Panc1 (cell line): ENCODE measurements around the gene KPNB1.

Experiments used
- POLR2AphosphoS5 ChIP-seq: IDR thresholded peaks from 2 replicates; pipeline ENCODE4 v1.6.1; 2012; ENCODE audit warnings: mild to moderate bottlenecking, low read depth, low read length, moderate library complexity
- SIN3A ChIP-seq: IDR thresholded peaks from 2 replicates; pipeline ENCODE4 v1.6.1; 2012; ENCODE audit warnings: low read depth, mild to moderate bottlenecking, low read length, moderate library complexity, borderline replicate concordance; ENCODE audit not compliant: insufficient read depth
- TF ChIP-seq, protein P1 (sequence below): fragments of 450-650 bp; IDR thresholded peaks from 2 replicates; pipeline ENCODE4 v1.5.1; 2017; ENCODE audit warnings: mild to moderate bottlenecking

DNA sequence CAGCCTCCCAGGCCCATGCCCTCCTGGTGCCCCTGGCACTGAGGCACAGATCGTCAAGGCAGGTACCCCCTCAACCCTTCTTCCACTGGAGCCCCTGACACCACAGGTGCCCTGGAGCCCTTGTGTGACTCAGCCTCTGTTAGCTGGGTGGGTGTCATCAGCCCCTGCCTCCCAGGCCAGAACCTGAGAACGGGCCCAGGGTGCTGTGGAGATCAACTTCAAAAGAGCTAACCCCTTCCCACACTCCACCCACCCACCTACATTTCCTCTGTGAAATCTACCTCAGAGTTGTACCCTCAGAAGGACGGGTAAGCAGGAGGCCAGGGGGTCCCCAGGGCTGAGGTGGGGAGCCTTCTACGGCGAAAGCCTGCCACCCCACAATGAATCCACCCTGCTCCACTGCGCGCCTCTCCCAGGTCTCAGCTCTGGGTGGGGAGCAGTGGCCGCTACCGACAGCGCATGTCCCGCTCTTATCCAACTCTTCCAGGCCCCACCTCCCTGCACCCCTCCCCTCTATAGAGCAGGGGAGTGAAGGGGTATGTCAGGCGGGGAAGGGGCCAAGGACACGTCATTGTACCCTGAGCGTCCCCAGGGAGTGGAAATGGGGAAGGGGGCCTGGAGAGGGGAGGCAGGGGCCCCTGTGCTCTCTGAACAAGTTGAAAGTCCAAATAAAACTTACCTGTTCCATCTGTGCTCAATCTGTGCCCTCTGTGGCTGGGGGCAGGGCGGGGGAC is 61.8 kb downstream of the KPNB1 start:
- no peak for TF ChIP-seq POLR2AphosphoS5
- TF ChIP-seq, protein P1, sequence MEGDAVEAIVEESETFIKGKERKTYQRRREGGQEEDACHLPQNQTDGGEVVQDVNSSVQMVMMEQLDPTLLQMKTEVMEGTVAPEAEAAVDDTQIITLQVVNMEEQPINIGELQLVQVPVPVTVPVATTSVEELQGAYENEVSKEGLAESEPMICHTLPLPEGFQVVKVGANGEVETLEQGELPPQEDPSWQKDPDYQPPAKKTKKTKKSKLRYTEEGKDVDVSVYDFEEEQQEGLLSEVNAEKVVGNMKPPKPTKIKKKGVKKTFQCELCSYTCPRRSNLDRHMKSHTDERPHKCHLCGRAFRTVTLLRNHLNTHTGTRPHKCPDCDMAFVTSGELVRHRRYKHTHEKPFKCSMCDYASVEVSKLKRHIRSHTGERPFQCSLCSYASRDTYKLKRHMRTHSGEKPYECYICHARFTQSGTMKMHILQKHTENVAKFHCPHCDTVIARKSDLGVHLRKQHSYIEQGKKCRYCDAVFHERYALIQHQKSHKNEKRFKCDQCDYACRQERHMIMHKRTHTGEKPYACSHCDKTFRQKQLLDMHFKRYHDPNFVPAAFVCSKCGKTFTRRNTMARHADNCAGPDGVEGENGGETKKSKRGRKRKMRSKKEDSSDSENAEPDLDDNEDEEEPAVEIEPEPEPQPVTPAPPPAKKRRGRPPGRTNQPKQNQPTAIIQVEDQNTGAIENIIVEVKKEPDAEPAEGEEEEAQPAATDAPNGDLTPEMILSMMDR: no peak
- TF ChIP-seq SIN3A: no peak
